Parathyroid adenoma (tissue), 2 donors: ENCODE measurements around the gene KRT17.
"Not testable (repeated sequence)": the region's sequence is repeated elsewhere in the genome, so short reads cannot be mapped to it uniquely, and the experiment has no call there.

Experiments used
- H2AFZ ChIP-seq: fragments of 300-600 bp; sonication (generic); one replicate; pipeline ENCODE4 v1.7.0; 2017; ENCODE audit warnings: antibody characterized with exemption, mild to moderate bottlenecking
- H3K27ac ChIP-seq: fragments of 300-600 bp; sonication (generic); one replicate; pipeline ENCODE4 v1.7.0; 2017
- H3K27me3 ChIP-seq: fragments of 300-600 bp; sonication (generic); one replicate; pipeline ENCODE4 v1.7.0; 2017; ENCODE audit warnings: low read length; ENCODE audit not compliant: control insufficient read depth, insufficient read depth
- H3K36me3 ChIP-seq: fragments of 300-600 bp; sonication (generic); one replicate; pipeline ENCODE4 v1.7.0; 2017; ENCODE audit warnings: low read length; ENCODE audit not compliant: control insufficient read depth, insufficient read depth
- H3K4me1 ChIP-seq: fragments of 300-600 bp; sonication (generic); one replicate; pipeline ENCODE4 v1.7.0; 2017; ENCODE audit warnings: control low read depth
- H3K4me2 ChIP-seq: fragments of 300-600 bp; sonication (generic); one replicate; pipeline ENCODE4 v1.7.0; 2017; ENCODE audit warnings: low read length
- H3K4me3 ChIP-seq: fragments of 300-600 bp; sonication (generic); one replicate; pipeline ENCODE4 v1.7.0; 2017; ENCODE audit warnings: low read depth, low read length
- H3K79me2 ChIP-seq: fragments of 300-600 bp; sonication (generic); one replicate; pipeline ENCODE4 v1.7.0; 2017; ENCODE audit warnings: control low read depth
- H3K9ac ChIP-seq: fragments of 300-600 bp; sonication (generic); one replicate; pipeline ENCODE4 v1.7.0; 2017; ENCODE audit warnings: mild to moderate bottlenecking
- H3K9me3 ChIP-seq: fragments of 300-600 bp; sonication (generic); one replicate; pipeline ENCODE4 v1.7.0; 2017; ENCODE audit warnings: low read length; ENCODE audit not compliant: control insufficient read depth
- TF ChIP-seq, protein P1 (sequence below): fragments of 300-600 bp; sonication (generic); IDR thresholded peaks from one replicate; pipeline ENCODE4 v1.7.0; 2017; ENCODE audit warnings: antibody characterized with exemption, mild to moderate bottlenecking
- donor health status: primary hyperparathyroidism.

KRT17 gene

DNA sequence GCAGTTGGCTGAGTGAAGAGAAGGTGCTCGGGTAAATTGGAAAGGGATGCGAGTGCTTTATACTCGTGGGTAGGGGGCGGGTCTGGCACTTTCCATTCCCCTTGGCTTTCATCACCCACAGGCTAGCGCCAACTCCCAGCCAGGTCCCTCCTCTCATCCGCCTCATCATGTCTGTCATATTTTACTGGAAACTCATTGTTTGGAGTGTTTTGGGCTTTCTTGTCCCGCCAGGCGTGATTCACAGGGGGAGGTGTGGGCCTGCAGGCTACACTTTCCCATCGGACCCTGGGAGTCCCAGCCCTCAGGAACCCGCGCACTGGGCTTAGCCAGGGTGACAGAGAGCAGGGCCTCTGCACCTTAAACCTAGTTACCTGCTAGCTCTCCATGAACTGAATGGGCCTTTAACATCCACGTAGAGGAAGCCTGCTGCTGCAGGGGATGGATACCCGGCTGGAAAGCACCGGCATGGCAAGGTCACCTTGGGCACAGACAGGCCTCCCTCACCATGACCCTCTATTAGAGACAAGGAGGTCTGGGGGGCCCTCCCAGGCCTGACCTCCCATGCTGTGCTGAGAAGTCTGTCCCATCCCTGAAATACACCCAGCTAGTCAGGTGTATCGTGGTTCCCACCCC is 37.4 kb downstream of the KRT17 start, which contains the start of gene KRT14:
Gene KRT14, minus strand, starts transcription at position 33 of the 633 bp plus-strand sequence. CDS start 61 bp downstream, outside the sequence.
- TF ChIP-seq, protein P1, sequence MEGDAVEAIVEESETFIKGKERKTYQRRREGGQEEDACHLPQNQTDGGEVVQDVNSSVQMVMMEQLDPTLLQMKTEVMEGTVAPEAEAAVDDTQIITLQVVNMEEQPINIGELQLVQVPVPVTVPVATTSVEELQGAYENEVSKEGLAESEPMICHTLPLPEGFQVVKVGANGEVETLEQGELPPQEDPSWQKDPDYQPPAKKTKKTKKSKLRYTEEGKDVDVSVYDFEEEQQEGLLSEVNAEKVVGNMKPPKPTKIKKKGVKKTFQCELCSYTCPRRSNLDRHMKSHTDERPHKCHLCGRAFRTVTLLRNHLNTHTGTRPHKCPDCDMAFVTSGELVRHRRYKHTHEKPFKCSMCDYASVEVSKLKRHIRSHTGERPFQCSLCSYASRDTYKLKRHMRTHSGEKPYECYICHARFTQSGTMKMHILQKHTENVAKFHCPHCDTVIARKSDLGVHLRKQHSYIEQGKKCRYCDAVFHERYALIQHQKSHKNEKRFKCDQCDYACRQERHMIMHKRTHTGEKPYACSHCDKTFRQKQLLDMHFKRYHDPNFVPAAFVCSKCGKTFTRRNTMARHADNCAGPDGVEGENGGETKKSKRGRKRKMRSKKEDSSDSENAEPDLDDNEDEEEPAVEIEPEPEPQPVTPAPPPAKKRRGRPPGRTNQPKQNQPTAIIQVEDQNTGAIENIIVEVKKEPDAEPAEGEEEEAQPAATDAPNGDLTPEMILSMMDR: no peak
- Histone ChIP-seq H3K79me2 (no peaks in the 10 kb centered on the region), H3K9me3 (no peaks in the 10 kb centered on the region), H3K4me1 (no peaks in the 10 kb centered on the region), H3K9ac (no peak within 1 kb of the TSS), H3K27ac (no peak within 1 kb of the TSS), H3K36me3 (no peaks in the 10 kb centered on the region), H2AFZ (no peak within 1 kb of the TSS), H3K4me3 (no peak within 1 kb of the TSS), H3K4me2 (no peak within 1 kb of the TSS), H3K27me3 (no peaks in the 10 kb centered on the region)

DNA sequence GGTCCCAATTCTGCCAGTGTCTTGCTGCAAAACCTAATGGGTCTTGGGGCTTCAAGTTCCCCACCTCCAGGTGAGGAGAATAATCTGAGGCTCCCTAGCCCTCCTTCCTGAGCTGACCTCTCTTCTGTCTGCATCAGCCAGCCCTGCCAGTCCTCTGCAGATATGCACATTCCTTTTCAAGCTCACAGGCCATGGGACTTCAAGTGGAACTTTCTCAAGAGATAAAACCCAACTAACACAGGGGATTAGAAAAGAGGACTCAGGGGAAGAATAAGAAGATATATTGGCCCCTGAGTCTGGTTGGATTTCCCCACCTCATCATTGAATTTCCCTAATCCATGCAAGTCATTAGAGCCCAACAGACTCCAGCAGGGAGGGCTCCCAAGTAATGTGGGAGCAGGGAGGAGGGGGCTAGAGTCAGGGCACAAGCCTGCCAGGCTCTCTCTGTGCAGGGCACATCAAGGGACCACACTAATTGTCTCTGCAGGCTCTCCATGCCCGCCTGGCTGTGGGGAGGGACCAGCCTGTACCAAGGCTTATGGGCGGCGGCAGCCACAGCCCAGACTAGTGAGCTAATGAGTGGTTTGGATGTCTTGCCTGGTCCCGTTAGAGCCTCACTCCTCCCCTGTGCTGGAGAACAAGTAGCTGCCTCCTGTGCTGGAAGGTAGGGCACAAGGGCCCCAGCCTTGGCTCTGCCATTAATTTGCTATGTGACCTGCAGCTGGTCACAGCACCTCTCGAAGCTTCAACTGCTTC is 38.9 kb downstream of the KRT17 start:
- H3K27me3 ChIP-seq: no peaks in the 10 kb centered on the region
- no peaks in the 10 kb centered on the region for H3K36me3 ChIP-seq
- H3K9ac ChIP-seq: no peak overlapping the region
- TF ChIP-seq, protein P1: no peak
- no peak overlapping the region for H3K4me2 ChIP-seq
- H3K27ac ChIP-seq: no peak overlapping the region
- H3K4me1 ChIP-seq: no peaks in the 10 kb centered on the region
- no peaks in the 10 kb centered on the region for H3K79me2 ChIP-seq
- H2AFZ ChIP-seq: no peak overlapping the region
- H3K4me3 ChIP-seq: no peak overlapping the region
- no peaks in the 10 kb centered on the region for H3K9me3 ChIP-seq

DNA sequence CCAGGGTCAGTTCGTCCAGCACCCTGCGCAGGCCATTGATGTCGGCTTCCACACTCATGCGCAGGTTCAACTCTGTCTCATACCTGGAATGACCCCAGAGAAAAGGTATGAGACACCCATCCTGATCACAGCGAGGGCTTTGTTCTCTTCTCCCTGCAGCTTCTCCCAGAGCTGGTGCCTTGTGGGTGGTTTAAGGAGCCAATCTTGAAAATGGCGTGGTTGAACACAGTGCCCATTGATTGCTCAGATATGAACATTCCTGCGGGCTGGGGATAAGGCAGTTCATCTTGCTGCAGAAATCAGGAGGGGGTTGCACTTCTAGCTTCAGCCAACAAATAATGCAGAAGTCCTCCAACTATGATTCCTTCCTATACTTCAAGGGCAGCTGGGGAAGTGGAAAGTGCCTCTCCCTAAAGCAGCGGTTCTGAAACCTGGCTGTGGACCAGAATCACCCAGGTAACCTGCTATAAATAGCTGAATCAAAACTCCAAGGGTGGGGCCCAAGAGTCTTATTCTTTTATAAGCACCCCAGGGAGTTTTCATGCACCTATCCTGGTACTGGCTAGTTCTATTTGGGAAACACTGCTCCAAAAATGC is 39.9 kb downstream of the KRT17 start:
- not testable (repeated sequence) for H3K79me2 ChIP-seq, H3K4me3 ChIP-seq, H3K4me1 ChIP-seq, H3K36me3 ChIP-seq, H3K9ac ChIP-seq, H3K4me2 ChIP-seq, H2AFZ ChIP-seq, H3K27ac ChIP-seq, H3K9me3 ChIP-seq, H3K27me3 ChIP-seq

DNA sequence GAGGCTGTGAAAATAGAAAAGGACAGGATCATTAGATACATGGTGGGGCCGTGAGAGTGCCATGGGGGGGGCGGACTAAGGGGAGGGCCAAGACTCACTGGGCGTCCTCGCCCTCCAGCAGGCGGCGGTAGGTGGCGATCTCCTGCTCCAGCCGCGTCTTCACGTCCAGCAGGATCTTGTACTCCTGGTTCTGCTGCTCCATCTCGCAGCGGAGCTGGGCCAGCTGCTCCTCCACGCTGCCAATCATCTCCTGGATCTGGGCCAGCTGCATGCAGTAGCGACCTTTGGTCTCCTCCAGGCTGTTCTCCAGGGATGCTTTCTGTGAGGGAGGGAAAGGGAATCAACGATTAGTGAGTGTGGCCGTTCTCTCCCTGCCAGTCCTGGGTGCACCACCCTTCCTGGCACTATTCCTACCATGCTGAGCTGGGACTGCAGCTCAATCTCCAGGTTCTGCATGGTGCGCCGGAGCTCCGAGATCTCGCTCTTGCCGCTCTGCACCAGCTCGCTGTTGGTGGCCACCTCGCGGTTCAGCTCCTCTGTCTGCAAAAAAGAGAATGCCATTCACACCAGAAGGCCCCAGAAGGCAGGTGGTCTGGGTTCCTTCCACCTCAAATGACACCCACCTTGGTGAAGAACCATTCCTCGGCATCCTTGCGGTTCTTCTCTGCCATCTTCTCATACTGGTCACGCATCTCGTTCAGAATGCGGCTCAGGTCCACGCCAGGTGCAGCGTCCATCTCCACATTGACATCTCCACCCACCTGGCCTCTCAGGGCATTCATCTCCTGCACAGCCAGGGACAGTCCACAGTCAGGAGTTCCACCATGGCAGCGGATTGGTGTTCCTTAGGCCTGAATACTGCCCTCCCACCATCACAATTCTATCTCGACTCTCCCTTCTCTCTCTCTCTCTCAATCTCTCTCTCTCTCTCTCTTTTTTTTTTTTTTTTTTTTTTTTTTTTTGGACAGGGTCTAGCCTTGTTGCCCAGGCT is 40.9 kb downstream of the KRT17 start:
- Histone ChIP-seq H3K4me2 (no peak overlapping the region), H3K27ac (no peak overlapping the region), H3K27me3 (no peaks in the 10 kb centered on the region)

DNA sequence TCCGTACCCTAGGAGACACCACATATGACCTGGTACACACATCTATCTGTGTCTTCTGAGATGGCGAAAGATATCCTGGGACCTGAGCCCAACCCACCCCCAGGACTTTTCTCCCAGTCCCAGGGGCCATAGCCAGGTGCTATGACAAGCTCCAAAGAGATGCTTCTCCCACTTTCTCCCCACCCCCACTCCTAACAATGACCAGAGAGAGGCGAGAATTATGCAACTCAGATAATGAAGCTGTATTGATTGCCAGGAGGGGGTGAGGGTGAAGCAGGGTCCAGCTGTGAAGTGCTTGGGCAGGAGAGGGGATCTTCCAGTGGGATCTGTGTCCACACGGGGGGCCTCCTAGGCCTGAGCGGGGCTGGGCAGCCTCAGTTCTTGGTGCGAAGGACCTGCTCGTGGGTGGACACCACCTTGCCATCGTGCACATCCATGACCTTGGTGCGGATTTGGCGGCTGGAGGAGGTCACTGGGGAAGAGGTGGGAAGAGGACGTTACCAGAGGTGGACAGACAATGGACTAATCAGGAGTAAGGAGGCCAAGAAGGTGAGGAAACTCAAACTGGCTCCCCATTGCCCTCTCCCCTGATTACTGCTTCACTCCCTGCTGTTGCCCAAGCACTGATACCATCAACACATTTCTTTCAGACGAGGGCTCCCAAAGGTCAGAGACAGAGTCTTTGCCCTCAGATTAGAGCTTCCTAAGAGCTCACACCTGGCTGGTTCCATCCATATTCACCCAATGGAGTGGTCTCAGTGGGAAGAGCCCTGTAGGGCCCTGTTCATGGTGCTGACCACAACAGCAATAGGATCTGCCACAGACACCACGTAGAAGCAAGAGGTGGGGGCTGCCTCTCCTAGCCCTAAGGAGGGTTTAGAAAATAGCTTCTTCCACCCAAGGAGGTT is 42.1 kb downstream of the KRT17 start:
- H3K4me1 ChIP-seq, H3K9ac ChIP-seq, H3K36me3 ChIP-seq, H3K9me3 ChIP-seq, H3K4me3 ChIP-seq, H3K4me2 ChIP-seq, H3K79me2 ChIP-seq, H3K27me3 ChIP-seq, H2AFZ ChIP-seq, H3K27ac ChIP-seq: not testable (repeated sequence)

More for the DNA sequence above, 40.9 kb downstream of the KRT17 start:
- Histone ChIP-seq H3K79me2 (no peaks in the 10 kb centered on the region), H3K36me3 (no peaks in the 10 kb centered on the region), H3K9ac (no peak overlapping the region), H2AFZ (no peak overlapping the region), H3K9me3 (no peaks in the 10 kb centered on the region), H3K4me3 (no peak overlapping the region), H3K4me1 (no peaks in the 10 kb centered on the region)
- TF ChIP-seq, protein P1: no peak
